ENCODE results near the gene POLR2B. TPM values are rescaled to one million over a fixed set of nuclear protein-coding genes. Genes with fewer than 3 reads are reported as not detected.
"Not testable (repeated sequence)": the region's sequence is repeated elsewhere in the genome, so short reads cannot be mapped to it uniquely, and the experiment has no call there.

Gene POLR2B
- total and polyA plus RNA-seq, 5 experiments from 2014 or later: 45.5 to 138 (median 64.5) TPM

DNA sequence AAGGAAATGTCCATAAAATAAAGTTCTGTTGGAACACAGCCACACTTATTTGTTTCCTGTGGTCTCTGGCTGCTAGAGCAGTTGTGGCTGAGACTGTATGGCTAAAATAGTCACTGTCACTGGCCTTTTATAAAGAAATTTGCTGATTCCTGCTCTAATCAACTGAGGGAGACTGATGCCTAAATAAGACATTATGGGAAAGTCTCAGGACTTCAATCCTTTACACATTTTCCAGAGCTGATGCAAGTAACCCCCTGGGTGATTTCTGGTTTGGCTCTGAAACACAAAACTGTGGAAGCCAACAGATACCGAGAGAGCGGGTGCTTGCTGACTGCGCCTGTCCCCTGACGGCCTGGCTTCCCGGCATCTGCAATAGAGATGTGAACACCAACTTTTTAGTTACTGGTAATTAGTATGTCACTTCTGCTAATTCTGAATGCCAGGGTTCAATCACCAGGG lies 64.0 kb downstream of the POLR2B start:
- H3K36me3 Mint-ChIP-seq: peaks cover 0 to 13% (median 0%) of the 10 kb centered on the region in 3 donors
- POLR2A ChIA-PET: no interaction called here
- ATAC-seq (no peak), DNase-seq (no peak)
- H3K27me3 Mint-ChIP-seq: peaks cover 7 to 34% (median 22%) of the 10 kb centered on the region in 5 donors
- peaks cover 0 to 10% (median 0%) of the 10 kb centered on the region in 9 donors for H3K9me3 Mint-ChIP-seq
- no peak overlapping the region for H3K27ac Mint-ChIP-seq
- H3K4me1 Mint-ChIP-seq: no peaks in the 10 kb centered on the region
- no peak overlapping the region for H3K4me3 Mint-ChIP-seq

- Mint-ChIP-seq H3K27ac (no peak overlapping the region), H3K27me3 (peaks cover 7 to 34% (median 22%) of the 10 kb centered on the region in 5 donors), H3K36me3 (peaks cover 0 to 13% (median 0%) of the 10 kb centered on the region in 3 donors), H3K4me1 (no peaks in the 10 kb centered on the region), H3K9me3 (peaks cover 0 to 10% (median 0%) of the 10 kb centered on the region in 9 donors), H3K4me3 (no peak overlapping the region)
- ATAC-seq (no peak), DNase-seq (no peak)
- POLR2A ChIA-PET: no interaction called here
Observed at GRCh38 chr4:57043347-57044251, 64.9 kb downstream of the POLR2B start.

DNA sequence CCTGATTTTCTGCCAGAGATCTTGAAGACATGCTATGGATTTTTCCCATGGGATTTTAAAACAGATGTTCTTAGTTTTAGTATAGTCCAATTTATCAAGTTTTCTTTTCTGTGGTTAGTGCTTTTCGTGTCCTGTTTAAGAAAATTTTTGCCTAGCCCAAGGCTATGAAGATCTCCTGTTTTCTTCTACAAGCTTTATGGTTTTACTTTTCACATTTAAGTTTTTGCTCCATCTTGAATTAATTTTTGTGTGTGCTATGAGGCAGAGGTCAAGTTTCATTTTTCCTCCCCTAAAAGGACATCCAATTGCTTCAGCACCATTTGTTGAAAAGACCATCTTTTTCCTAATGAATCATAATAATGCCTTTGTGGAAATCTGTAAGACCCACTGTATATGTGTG lies 65.6 kb downstream of the POLR2B start:
- DNase-seq (no peak), ATAC-seq (no peak)
- H3K4me3 Mint-ChIP-seq: no peak overlapping the region
- POLR2A ChIA-PET: no interaction called here
- H3K9me3 Mint-ChIP-seq: peaks cover 0 to 10% (median 0%) of the 10 kb centered on the region in 9 donors
- H3K27ac Mint-ChIP-seq: no peak overlapping the region
- H3K27me3 Mint-ChIP-seq: peaks cover 7 to 34% (median 22%) of the 10 kb centered on the region in 5 donors
- H3K4me1 Mint-ChIP-seq: no peaks in the 10 kb centered on the region
- peaks cover 0 to 13% (median 0%) of the 10 kb centered on the region in 3 donors for H3K36me3 Mint-ChIP-seq

DNA sequence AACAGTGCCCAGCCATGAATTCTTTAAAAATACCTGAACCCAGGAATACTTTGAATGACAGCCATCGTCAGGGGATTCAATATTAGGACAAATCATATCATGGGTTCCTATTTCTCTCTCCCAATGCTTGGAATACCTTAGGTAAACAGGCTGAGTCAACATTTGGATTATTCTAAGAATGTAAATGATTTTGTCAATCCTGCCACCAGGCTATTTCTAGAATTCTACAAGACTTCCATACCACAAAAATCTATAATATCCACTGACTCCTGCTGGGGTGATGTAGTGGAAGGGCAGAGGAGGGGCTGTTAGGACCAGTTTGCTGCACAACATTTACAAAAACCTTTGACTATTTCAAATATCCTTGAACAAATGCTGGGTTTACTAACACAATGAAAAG lies 66.3 kb downstream of the POLR2B start:
- no peak overlapping the region for H3K4me3 Mint-ChIP-seq
- H3K9me3 Mint-ChIP-seq: peaks cover 0 to 10% (median 0%) of the 10 kb centered on the region in 9 donors
- DNase-seq (no peak), ATAC-seq (no peak)
- no peaks in the 10 kb centered on the region for H3K4me1 Mint-ChIP-seq
- POLR2A ChIA-PET: no interaction called here
- H3K27ac Mint-ChIP-seq: no peak overlapping the region
- peaks cover 0 to 13% (median 0%) of the 10 kb centered on the region in 3 donors for H3K36me3 Mint-ChIP-seq
- H3K27me3 Mint-ChIP-seq: peaks cover 7 to 30% (median 19%) of the 10 kb centered on the region in 5 donors

DNA sequence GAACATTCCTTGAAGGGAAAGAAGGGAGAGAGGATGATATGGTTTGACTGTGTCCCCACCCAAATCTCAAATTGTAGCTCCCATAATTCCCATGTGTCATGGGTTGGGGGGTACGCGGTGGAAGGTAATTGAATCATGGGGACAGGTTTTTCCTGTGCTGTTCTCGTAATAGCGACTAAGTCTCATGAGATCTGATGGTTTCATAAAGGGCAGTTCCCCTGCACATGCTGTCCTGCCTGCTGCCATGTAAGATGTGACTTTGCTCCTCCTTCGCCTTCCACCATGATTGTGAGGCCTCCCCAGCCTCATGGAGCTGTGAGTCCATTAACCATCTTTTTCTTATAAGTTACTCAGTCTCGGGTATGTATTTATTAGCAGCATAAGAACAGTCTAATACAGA lies 68.3 kb downstream of the POLR2B start:
- H3K36me3 Mint-ChIP-seq: peaks cover 0 to 13% (median 0%) of the 10 kb centered on the region in 3 donors
- H3K4me1 Mint-ChIP-seq, H3K9me3 Mint-ChIP-seq, DNase-seq, H3K4me3 Mint-ChIP-seq, ATAC-seq, H3K27ac Mint-ChIP-seq, POLR2A ChIA-PET: not testable (repeated sequence)
- H3K27me3 Mint-ChIP-seq: peaks cover 5 to 25% (median 22%) of the 10 kb centered on the region in 5 donors

DNA sequence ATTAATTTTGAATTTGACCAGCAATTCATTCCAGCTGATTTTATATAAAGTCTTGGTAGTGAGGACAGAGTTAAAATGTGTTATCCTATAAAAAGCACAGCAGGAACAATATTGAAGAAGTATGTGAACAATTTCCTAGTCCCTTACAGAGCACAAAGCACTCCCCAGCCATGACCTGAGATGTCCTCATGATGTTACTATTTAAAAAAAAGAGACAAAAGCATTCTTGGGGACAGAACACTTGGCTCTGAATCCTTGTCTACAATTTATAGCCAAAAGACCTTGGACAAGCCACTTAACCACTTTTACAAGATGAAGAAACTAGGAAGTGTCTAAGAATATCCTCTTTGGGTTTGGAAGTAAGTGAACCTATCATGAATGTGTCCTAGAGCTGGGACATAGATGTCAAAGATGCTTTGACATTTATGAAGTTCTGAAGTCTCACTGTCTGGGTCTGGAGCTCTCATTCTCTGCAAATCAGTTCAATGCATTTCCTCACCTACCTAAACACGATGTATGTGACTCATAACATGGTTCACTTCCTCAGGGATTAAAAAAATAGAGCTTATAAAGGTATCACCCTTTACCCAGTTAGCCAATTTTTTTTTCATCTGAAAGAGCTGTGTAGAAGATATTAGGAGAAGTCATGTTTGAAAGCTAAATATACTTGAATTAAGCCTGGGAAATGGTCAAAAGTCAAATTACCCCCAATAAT lies 70.1 kb downstream of the POLR2B start:
- H3K27ac Mint-ChIP-seq: no peak overlapping the region
- ATAC-seq (no peak), DNase-seq (no peak)
- POLR2A ChIA-PET: no interaction called here
- no peaks in the 10 kb centered on the region for H3K4me1 Mint-ChIP-seq
- H3K27me3 Mint-ChIP-seq: peaks cover 5 to 27% (median 23%) of the 10 kb centered on the region in 5 donors
- H3K4me3 Mint-ChIP-seq: no peak overlapping the region
- H3K9me3 Mint-ChIP-seq: peaks cover 0 to 10% (median 0%) of the 10 kb centered on the region in 9 donors
- peaks cover 0 to 13% (median 0%) of the 10 kb centered on the region in 3 donors for H3K36me3 Mint-ChIP-seq

DNA sequence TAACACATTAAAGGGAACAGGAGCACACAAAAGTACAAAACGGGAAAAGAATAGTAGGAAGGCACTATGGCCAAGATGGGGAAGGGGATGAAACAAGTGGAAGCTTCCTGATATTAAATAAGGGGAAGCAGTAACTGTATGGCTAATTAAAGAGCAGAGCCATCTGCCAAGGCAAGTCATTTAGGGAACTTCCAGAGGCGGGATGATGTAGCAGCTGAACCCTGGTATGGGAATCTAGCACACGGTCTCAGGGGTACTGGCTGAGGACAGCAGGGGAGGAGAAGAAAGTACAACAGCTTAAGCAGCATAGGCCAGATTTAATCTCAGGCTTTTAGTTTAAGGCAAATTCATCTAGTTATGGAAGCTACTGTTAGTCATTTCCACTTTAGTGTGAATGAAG lies 72.4 kb downstream of the POLR2B start:
- H3K36me3 Mint-ChIP-seq: peaks cover 0 to 11% (median 0%) of the 10 kb centered on the region in 3 donors
- no peaks in the 10 kb centered on the region for H3K4me1 Mint-ChIP-seq
- no peak overlapping the region for H3K4me3 Mint-ChIP-seq
- POLR2A ChIA-PET: no interaction called here
- H3K27ac Mint-ChIP-seq: no peak overlapping the region
- DNase-seq (no peak), ATAC-seq (no peak)
- H3K9me3 Mint-ChIP-seq: peaks cover 0 to 10% (median 0%) of the 10 kb centered on the region in 9 donors
- H3K27me3 Mint-ChIP-seq: peaks cover 7 to 28% (median 26%) of the 10 kb centered on the region in 5 donors

GRCh38 chr4:57051524-57051923 lies 72.8 kb downstream of the POLR2B start:
- peaks cover 11 to 28% (median 28%) of the 10 kb centered on the region in 5 donors for H3K27me3 Mint-ChIP-seq
- no peak overlapping the region for H3K27ac Mint-ChIP-seq
- H3K4me3 Mint-ChIP-seq: no peak overlapping the region
- ATAC-seq: no peak
- peaks cover 0 to 7% (median 0%) of the 10 kb centered on the region in 3 donors for H3K36me3 Mint-ChIP-seq
- H3K9me3 Mint-ChIP-seq: peaks cover 0 to 8% (median 0%) of the 10 kb centered on the region in 9 donors
- no peaks in the 10 kb centered on the region for H3K4me1 Mint-ChIP-seq
- POLR2A ChIA-PET: no interaction called here
- DNase-seq: no peak

- no peak overlapping the region for H3K4me3 Mint-ChIP-seq
- H3K27ac Mint-ChIP-seq: no peak overlapping the region
- H3K4me1 Mint-ChIP-seq: no peaks in the 10 kb centered on the region
- ATAC-seq: no peak
- no peaks in the 10 kb centered on the region for H3K9me3 Mint-ChIP-seq
- POLR2A ChIA-PET: no interaction called here
- no peaks in the 10 kb centered on the region for H3K36me3 Mint-ChIP-seq
- DNase-seq: no peak
- peaks cover 12 to 30% (median 26%) of the 10 kb centered on the region in 5 donors for H3K27me3 Mint-ChIP-seq
Observed at GRCh38 chr4:57053508-57053907, 74.8 kb downstream of the POLR2B start.

GRCh38 chr4:57055886-57056285 lies 77.2 kb downstream of the POLR2B start:
- DNase-seq: no peak
- no peaks in the 10 kb centered on the region for H3K36me3 Mint-ChIP-seq
- peaks cover 15 to 30% (median 24%) of the 10 kb centered on the region in 5 donors for H3K27me3 Mint-ChIP-seq
- no peaks in the 10 kb centered on the region for H3K4me1 Mint-ChIP-seq
- peaks cover 0 to 4% (median 0%) of the 10 kb centered on the region in 9 donors for H3K9me3 Mint-ChIP-seq
- POLR2A ChIA-PET: no interaction called here
- peak overlapping the region in 1 of 10 donors; percentile 5 for H3K27ac Mint-ChIP-seq
- H3K4me3 Mint-ChIP-seq: no peak overlapping the region
- ATAC-seq: no peak

- peaks cover 11 to 22% (median 15%) of the 10 kb centered on the region in 5 donors for H3K27me3 Mint-ChIP-seq
- no peak overlapping the region for H3K27ac Mint-ChIP-seq
- no peak overlapping the region for H3K4me3 Mint-ChIP-seq
- H3K36me3 Mint-ChIP-seq: no peaks in the 10 kb centered on the region
- no peaks in the 10 kb centered on the region for H3K4me1 Mint-ChIP-seq
- no peak for DNase-seq
- peaks cover 0 to 4% (median 0%) of the 10 kb centered on the region in 9 donors for H3K9me3 Mint-ChIP-seq
- POLR2A ChIA-PET: no interaction called here
- ATAC-seq: no peak
Observed at GRCh38 chr4:57059890-57060716, 81.4 kb downstream of the POLR2B start.

- not testable (repeated sequence) for H3K9me3 Mint-ChIP-seq
Observed at GRCh38 chr4:57060717-57061067, 82.0 kb downstream of the POLR2B start.

More at GRCh38 chr4:57060717-57061067, 82.0 kb downstream of the POLR2B start:
- ATAC-seq, H3K4me3 Mint-ChIP-seq, H3K4me1 Mint-ChIP-seq, POLR2A ChIA-PET, H3K27ac Mint-ChIP-seq, H3K36me3 Mint-ChIP-seq, DNase-seq: not testable (repeated sequence)
- peaks cover 11 to 19% (median 15%) of the 10 kb centered on the region in 5 donors for H3K27me3 Mint-ChIP-seq
